Brain microvascular endothelial cell (primary cell): ENCODE results near the gene COX6B1.
"Not testable (repeated sequence)": the region's sequence is repeated elsewhere in the genome, so short reads cannot be mapped to it uniquely, and the experiment has no call there.

Experiments used
- DNase-seq: peaks from one replicate; pipeline ENCODE4 v3.0.0-alpha.2; 2020
- H3K27ac ChIP-seq: fragments of 250-450 bp; sonication (Bioruptor Pico); 2 replicates; pipeline ENCODE4 v1.5.1; 2020; ENCODE audit warnings: mild to moderate bottlenecking, moderate library complexity
- H3K27me3 ChIP-seq: fragments of 250-450 bp; sonication (Bioruptor Pico); replicated peaks from 2 replicates; pipeline ENCODE4 v1.5.1; 2020; ENCODE audit warnings: mild to moderate bottlenecking
- H3K36me3 ChIP-seq: fragments of 250-450 bp; sonication (Bioruptor Pico); replicated peaks from 2 replicates; pipeline ENCODE4 v1.5.1; 2020; ENCODE audit warnings: mild to moderate bottlenecking
- H3K4me3 ChIP-seq: 2 replicates; pipeline ENCODE4 v1.5.1; 2011; ENCODE audit warnings: low read depth, mild to moderate bottlenecking, control low read depth, low read length, moderate library complexity
- CTCF ChIP-seq: IDR thresholded peaks from 2 replicates; pipeline ENCODE4 v1.5.1; 2011; ENCODE audit warnings: low read depth, mild to moderate bottlenecking, moderate library complexity, low read length, control low read depth, inconsistent platforms; ENCODE audit errors: missing control alignments
- in situ Hi-C: cut with HindIII; loops from 2 replicates; pipeline ENCODE4 v1.10.0; 2017; ENCODE audit warnings: low sequenced_read_pairs, low pct_ligation_motif_present

Gene COX6B1

GRCh38 chr19:35669974-35670373 is 21.9 kb downstream of the COX6B1 start:
- no peaks in the 10 kb centered on the region for H3K27me3 ChIP-seq
- no peaks in the 10 kb centered on the region for H3K36me3 ChIP-seq
- H3K27ac ChIP-seq: no peak overlapping the region
- in situ Hi-C loops: no loop called here
- no peak for TF ChIP-seq CTCF
- DNase-seq: no peak
- no peak overlapping the region for H3K4me3 ChIP-seq

- no peak overlapping the region for H3K27ac ChIP-seq
- in situ Hi-C loops: no loop called here
- no peaks in the 10 kb centered on the region for H3K27me3 ChIP-seq
- no peak for DNase-seq
- no peaks in the 10 kb centered on the region for H3K36me3 ChIP-seq
- no peak overlapping the region for H3K4me3 ChIP-seq
- TF ChIP-seq CTCF: no peak
These were observed 22.6 kb downstream of the COX6B1 start for GRCh38 chr19:35670686-35671085.

DNA sequence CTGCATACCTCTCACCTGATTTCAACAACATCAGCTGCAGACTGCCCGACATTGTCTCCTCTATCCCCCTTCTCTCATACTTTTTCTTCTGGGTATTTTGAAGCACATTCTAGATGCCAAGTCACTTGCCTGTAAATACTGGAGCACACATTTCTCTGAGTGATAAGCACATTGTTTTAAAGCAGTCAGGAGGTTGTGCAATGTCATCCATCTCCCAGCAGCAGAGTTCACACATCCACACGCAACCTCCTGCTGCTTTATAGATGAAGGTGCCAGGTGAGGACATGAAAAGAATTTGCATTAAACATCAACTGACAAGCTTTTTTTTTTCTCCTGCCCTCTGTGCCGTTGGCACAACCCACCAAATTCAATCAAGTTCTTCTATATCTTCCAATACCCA is 23.7 kb downstream of the COX6B1 start:
- no peaks in the 10 kb centered on the region for H3K27me3 ChIP-seq
- H3K27ac ChIP-seq: no peak overlapping the region
- TF ChIP-seq CTCF: no peak
- no peak for DNase-seq
- no peaks in the 10 kb centered on the region for H3K36me3 ChIP-seq
- in situ Hi-C loops: no loop called here
- no peak overlapping the region for H3K4me3 ChIP-seq

GRCh38 chr19:35673121-35673804 is 25.1 kb downstream of the COX6B1 start:
- Histone ChIP-seq H3K4me3 (peak overlapping the region; percentile 39), H3K27me3 (no peaks in the 10 kb centered on the region), H3K36me3 (no peaks in the 10 kb centered on the region), H3K27ac (no peak overlapping the region)
- in situ Hi-C loops: no loop called here
- DNase-seq: peak; percentile 59
- no peak for TF ChIP-seq CTCF

DNA sequence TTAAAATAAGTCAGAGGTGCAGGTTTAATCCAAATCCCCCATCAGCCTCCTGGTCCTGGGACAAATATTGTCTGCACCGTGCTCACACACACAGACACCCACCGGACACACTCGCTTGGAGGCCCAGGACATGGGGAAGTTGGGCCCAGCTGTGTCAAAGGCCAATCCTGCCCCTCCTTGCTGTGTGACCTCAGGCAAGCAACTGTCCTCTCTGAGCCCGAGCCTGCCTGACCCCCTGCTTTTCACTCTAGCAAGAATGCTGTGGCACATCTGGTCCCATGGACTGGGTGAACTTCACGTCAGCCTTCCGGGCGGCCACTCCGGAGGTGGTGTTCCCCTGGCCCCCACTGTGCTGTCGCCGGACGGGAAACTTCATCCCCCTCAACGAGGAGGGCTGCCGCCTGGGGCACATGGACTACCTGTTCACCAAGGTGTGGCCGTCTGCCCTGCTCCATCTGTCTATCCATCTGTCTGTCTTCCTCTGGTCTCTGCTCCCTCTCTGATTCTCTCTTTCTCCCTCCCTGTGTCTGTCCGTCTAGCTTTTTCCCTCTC is 27.5 kb downstream of the COX6B1 start:
- in situ Hi-C loops: no loop called here
- no peak overlapping the region for H3K4me3 ChIP-seq
- H3K27ac ChIP-seq: no peak overlapping the region
- DNase-seq: no peak
- no peaks in the 10 kb centered on the region for H3K36me3 ChIP-seq
- no peaks in the 10 kb centered on the region for H3K27me3 ChIP-seq
- TF ChIP-seq CTCF: no peak

- Histone ChIP-seq H3K27me3 (no peaks in the 10 kb centered on the region), H3K27ac (no peak overlapping the region), H3K4me3 (no peak overlapping the region), H3K36me3 (no peaks in the 10 kb centered on the region)
- in situ Hi-C loops: no loop called here
- TF ChIP-seq CTCF: no peak
- DNase-seq: no peak
These were observed 41.7 kb downstream of the COX6B1 start for GRCh38 chr19:35689836-35690235.

GRCh38 chr19:35691106-35691505 is 43.0 kb downstream of the COX6B1 start:
- H3K27ac ChIP-seq, H3K36me3 ChIP-seq, DNase-seq, in situ Hi-C loops, H3K27me3 ChIP-seq, H3K4me3 ChIP-seq: not testable (repeated sequence)
